ENCODE measurements around the gene SEMA6B.
"Not testable (repeated sequence)": the region's sequence is repeated elsewhere in the genome, so short reads cannot be mapped to it uniquely, and the experiment has no call there.

Gene SEMA6B

DNA sequence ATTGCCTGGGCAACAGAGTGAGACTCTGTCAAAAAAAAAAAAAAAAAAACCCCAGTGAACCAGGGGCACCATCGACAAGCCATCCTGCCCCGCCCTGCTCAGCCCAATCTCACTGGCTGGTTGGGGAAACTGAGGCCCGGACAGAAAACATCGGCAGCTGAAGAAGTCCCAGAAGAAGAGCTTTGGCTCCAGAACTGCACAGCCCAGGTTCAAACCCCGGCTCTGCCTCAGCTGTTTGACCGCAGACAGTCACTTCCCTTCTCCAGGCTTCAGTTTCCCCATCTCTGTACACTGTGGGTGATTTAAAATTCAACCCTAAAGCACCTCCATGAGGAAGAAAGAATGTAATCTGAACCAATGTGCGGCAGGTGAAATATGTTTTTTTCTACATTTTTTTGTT is 9.4 kb upstream of the SEMA6B start:
- no peak overlapping the region for H3K27ac Mint-ChIP-seq
- H3K27me3 Mint-ChIP-seq: peaks cover 49% of the 10 kb centered on the region
- peaks cover 9% of the 10 kb centered on the region for H3K4me1 Mint-ChIP-seq
- H3K9me3 Mint-ChIP-seq: no peaks in the 10 kb centered on the region
- ATAC-seq: no peak
- H3K36me3 Mint-ChIP-seq: no peaks in the 10 kb centered on the region
- no peak overlapping the region for H3K4me3 Mint-ChIP-seq

DNA sequence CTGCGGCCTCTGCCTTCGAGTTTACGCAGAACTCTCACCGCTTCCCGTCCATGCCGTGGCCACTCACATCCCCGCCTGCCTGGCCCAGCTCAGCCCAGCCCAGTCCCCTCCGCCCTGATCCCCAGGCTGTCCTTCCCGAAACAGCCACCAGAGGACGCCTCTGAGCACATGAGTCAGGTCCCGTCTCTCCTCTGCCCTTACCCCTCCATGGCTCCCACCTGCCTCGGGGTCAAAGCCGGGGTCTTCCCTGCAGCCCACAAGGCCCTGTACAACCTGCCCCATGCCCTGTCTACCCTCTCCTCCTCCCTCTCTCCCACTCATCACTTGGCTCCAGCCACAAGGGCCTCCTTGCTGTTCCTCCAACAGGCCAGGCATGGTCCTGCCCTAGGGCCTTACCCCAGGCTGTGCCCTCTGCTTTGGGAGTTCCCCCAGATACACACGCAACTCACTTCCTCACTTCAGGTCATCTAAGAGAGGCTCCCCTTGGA is 8.1 kb upstream of the SEMA6B start:
- Mint-ChIP-seq H3K4me3 (no peak overlapping the region), H3K36me3 (no peaks in the 10 kb centered on the region), H3K4me1 (peaks cover 10% of the 10 kb centered on the region), H3K27me3 (peaks cover 44% of the 10 kb centered on the region), H3K27ac (no peak overlapping the region), H3K9me3 (no peaks in the 10 kb centered on the region)
- peak; percentile 56 for ATAC-seq

DNA sequence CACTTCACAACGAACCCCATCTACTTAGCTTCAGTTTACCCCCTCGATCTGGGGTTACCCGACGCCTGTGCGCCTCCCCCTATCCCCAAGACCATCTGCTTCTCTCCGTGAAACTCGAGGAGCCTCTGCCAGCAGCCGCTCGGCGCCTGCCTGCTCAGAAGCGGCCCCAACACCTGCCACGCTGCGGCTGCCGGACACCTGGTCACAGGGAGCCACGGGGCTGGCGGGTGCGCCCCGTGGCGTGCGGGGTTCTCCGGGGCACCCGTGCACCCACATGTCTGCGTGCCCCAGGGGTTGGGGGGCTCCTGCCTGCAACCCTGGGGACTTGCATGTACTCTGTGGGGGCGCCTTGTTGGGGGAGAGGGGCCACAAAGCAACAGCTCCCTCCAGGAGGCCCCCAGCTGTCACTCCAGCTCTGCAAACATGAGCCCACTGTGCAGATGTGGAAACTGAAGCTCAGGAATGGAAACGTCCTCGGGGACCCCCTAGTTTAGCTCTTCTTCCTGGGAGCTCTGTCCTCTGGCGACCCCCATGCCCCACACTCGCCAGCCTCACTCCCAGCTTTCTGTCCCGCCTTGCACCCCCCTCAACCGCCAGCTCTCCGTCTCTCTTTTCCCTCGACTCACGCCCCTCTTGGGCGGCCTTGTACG is 7.0 kb upstream of the SEMA6B start:
- Mint-ChIP-seq H3K4me3 (no peak overlapping the region), H3K9me3 (no peaks in the 10 kb centered on the region)

DNA sequence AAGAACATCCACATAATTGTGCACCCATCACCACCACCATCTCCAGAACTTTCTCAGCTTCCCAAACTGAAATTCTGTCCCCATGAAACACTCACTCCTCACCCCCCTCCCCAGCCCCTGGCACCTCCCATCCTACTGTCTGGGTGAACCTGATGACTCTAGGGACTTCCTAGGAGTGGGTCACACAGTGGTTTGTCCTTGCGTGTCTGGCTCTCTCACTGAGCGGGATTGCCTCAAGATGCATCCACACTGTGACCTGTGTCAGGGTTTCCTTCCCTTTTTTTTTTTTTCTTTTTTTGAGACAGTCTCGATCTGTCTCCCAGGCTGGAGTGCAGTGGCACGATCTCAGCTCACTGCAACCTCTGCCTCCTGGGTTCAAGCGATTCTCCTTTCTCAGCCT is 4.1 kb upstream of the SEMA6B start:
- H3K36me3 Mint-ChIP-seq, H3K4me3 Mint-ChIP-seq, H3K9me3 Mint-ChIP-seq, H3K27ac Mint-ChIP-seq: not testable (repeated sequence)
- Mint-ChIP-seq H3K27me3 (peaks cover 45% of the 10 kb centered on the region), H3K4me1 (peaks cover 19% of the 10 kb centered on the region)
- ATAC-seq: peak; percentile 51

More for the DNA sequence above, 7.0 kb upstream of the SEMA6B start:
- H3K4me1 Mint-ChIP-seq: peaks cover 19% of the 10 kb centered on the region
- H3K27me3 Mint-ChIP-seq: peaks cover 44% of the 10 kb centered on the region
- no peak overlapping the region for H3K27ac Mint-ChIP-seq
- ATAC-seq: no peak
- no peaks in the 10 kb centered on the region for H3K36me3 Mint-ChIP-seq

DNA sequence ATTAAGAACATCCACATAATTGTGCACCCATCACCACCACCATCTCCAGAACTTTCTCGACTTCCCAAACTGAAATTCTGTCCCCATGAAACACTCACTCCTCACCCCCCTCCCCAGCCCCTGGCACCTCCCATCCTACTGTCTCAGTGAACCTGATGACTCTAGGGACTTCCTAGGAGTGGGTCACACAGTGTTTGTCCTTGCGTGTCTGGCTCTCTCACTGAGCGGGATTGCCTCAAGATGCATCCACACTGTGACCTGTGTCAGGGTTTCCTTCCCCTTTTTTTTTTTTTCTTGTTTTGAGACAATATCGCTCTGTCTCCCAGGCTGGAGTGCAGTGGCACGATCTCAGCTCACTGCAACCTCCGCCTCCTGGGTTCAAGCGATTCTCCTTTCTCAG is 2.6 kb upstream of the SEMA6B start:
- not testable (repeated sequence) for H3K27ac Mint-ChIP-seq, H3K4me3 Mint-ChIP-seq
- ATAC-seq: peak; percentile 65

DNA sequence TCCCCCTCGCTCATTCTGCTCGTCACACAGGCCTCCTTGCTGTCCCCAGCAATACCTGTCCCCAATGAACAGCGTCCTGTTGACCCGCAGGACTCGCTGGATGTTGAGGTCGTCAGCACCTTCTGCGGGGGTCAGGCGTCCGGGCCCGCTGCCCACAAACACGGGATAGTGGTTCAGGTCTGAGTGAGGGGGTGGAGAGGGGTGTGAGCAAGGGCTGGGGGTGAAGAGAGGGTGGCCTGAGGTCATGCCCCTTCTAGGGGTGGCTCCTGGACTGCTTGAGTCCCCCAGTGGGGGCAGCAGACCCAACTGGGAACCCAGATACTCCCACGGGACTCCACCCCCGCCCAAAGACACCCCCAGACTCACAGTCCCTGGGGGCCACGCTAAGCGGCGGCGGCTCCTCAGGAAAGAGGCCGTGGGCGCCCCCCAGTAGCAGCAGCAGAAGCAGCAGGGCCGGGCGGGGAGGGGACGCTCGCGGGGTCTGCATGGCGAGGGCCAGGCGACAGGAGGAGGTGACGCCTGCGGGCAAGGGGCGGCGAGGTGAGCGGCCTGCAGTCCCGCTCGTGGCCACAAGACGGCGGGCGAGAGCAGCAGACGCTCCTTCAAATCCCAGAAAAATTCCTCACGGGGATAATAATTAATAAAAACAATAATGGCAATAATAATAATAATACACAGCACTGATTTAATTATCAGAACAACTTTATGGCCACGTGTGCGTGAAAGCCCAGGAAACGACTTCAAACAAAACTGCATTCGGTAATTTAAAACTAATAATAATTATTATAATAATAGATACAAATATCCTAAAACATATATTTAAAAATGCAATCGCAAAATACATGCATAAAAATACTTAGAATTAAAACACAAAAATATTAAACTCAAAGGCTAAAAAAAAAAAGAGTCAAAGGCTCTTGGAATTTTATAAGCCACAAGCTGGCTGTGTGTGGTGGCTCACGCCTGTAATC is 1.2 kb downstream of the SEMA6B start:
- ATAC-seq: no peak
- H3K4me1 Mint-ChIP-seq: peaks cover 22% of the 10 kb centered on the region

More for the DNA sequence above, 2.6 kb upstream of the SEMA6B start:
- Mint-ChIP-seq H3K4me1 (peaks cover 15% of the 10 kb centered on the region), H3K27me3 (peaks cover 41% of the 10 kb centered on the region)
- H3K9me3 Mint-ChIP-seq, H3K36me3 Mint-ChIP-seq: not testable (repeated sequence)

DNA sequence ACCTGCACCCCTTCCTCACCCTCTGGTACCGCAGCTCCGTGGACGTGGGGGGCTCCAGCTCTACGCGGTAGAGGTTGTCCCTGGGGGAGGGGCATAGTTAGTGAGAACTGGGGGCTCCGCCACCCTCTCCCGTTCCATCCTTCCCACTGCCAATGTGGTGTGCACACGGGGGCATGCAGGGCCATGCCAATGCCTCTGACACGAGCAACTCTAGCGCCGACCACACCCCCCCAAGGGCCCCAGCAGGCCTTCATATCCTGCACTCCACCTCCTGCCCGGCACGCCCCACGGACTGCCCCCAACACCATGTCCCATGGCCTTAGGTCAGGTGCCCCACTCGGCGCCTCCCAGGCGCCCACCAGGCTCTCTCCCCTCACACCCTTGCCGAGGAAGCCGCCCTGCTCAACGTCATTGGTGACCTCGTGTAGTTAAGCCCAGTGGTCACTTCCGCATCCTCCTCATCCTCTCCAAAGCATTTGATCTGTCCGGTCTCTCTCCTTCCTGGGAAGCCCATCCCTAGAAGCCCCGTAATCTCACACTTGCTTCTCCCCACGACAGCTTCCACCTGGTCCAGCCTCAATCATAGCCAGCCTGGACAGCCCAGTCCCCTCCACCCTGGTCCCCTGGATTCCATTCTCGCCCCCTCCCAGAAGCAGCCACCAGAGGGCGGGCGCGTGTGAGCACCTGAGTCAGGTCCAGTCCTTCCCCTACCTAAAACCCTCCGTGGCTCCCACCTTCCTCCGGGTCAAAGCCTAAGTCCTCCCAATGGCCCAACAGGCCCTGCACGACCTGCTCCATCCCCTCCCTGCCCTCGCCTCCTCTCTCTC is 2.1 kb downstream of the SEMA6B start:
- H3K27me3 Mint-ChIP-seq: peaks cover 48% of the 10 kb centered on the region
- H3K27ac Mint-ChIP-seq: no peak overlapping the region
- no peak overlapping the region for H3K4me3 Mint-ChIP-seq
- peaks cover 11% of the 10 kb centered on the region for H3K9me3 Mint-ChIP-seq
- H3K4me1 Mint-ChIP-seq: peaks cover 18% of the 10 kb centered on the region
- H3K36me3 Mint-ChIP-seq: no peaks in the 10 kb centered on the region
- peak; percentile 15 for ATAC-seq

More for the DNA sequence above, 1.2 kb downstream of the SEMA6B start:
- H3K4me3 Mint-ChIP-seq: no peak overlapping the region
- no peak overlapping the region for H3K27ac Mint-ChIP-seq
- H3K9me3 Mint-ChIP-seq: peaks cover 5% of the 10 kb centered on the region
- no peaks in the 10 kb centered on the region for H3K36me3 Mint-ChIP-seq
- peaks cover 39% of the 10 kb centered on the region for H3K27me3 Mint-ChIP-seq

DNA sequence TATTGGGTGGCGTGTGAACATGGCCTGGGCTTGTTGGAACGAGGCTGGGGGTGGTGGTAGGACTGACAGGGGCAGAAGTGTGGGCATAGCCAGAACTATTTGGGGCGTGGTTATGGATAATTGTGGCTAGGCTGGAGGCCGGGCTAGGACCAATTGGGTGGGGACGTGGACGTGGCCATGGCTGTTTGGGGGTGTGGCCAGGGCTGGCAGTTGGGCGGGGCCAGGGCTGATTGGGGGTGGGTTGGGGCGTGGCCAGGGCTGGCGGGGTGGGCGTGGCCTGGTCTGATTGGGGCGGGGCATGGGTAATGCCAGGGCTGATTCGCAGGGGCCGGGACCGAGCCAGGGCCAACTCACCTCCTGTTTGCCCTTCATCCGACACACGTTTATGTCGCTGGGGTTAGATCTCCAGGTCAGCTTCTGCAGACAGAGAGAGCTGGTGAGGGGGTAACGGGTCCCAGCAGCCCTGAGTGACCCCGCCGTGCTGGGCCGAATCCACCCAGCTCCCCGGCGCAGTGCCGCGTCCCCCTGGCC is 2.8 kb downstream of the SEMA6B start:
- no peaks in the 10 kb centered on the region for H3K36me3 Mint-ChIP-seq
- peaks cover 12% of the 10 kb centered on the region for H3K4me1 Mint-ChIP-seq

DNA sequence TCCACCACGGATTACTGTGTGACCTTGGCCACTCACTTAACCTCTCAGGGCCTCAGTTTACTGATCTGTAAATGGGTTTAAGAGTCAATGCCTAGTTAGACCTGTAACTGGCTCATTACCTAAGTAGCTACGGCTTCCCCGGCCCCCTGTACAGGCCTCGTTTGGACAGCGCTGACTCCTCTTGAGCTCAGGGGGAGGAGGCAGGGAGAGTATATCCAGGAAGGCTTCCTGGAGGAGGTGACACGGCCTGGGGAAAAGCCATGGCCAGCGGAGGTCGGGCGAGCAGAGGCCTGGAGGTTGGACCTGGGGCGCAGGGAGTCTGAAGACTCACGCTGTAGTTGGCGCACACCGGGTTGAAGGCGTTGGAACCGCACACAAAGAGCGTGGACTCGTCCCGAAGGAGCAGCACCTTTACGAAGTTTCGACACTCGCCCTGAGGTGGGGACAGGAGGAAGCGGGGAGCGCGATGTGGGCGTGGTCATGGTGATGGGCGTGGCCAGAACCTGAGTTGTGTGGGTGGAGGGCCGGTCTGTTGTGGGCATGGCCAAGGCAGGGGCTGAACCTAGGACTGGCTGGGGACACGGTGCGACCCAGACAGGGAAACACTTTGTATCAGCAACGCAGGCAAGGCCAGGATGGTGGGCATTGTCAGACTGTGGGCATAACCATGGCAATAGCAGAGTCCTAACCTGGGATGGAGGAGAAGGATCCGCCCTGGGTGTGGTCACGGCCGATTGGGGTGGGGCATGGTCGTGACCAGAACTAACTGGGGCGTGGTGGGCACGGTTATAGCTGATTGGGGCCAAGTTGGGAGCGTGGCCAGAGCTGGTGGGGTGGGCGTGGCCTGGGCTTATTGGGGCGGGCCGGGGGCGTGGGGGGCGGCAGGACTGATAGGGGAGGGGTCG is 3.6 kb downstream of the SEMA6B start:
- peaks cover 58% of the 10 kb centered on the region for H3K27me3 Mint-ChIP-seq
- no peak overlapping the region for H3K27ac Mint-ChIP-seq
- ATAC-seq: no peak
- H3K4me3 Mint-ChIP-seq: no peak overlapping the region
- peaks cover 12% of the 10 kb centered on the region for H3K4me1 Mint-ChIP-seq
- H3K9me3 Mint-ChIP-seq: peaks cover 14% of the 10 kb centered on the region
- H3K36me3 Mint-ChIP-seq: no peaks in the 10 kb centered on the region

More for the DNA sequence above, 2.8 kb downstream of the SEMA6B start:
- Mint-ChIP-seq H3K9me3 (peaks cover 14% of the 10 kb centered on the region), H3K27ac (no peak overlapping the region), H3K4me3 (no peak overlapping the region), H3K27me3 (peaks cover 55% of the 10 kb centered on the region)
- ATAC-seq: peak; percentile 35

DNA sequence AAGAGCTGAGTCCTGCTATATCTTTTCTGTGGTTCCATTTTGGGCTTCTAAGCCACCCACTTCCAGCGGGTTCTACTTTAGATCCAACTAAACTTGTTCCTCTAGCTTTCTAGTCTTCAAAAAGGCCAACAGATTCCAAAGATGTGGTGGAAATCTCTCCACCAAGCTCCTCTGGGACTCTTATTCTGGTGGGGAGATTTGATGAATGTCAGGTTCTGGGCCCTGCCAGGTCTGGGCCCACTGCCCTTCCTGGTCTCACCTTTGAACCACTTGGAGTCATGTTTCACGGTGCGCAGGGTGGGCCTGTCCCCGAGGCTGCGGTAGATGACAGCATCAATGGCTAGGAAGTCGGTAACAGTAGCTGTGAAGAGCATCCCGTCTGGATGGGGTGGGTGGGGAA is 4.8 kb downstream of the SEMA6B start:
- peaks cover 12% of the 10 kb centered on the region for H3K4me1 Mint-ChIP-seq
- H3K27ac Mint-ChIP-seq: no peak overlapping the region
- peaks cover 14% of the 10 kb centered on the region for H3K9me3 Mint-ChIP-seq
- H3K4me3 Mint-ChIP-seq: no peak overlapping the region
- peaks cover 55% of the 10 kb centered on the region for H3K27me3 Mint-ChIP-seq
- no peak for ATAC-seq
- no peaks in the 10 kb centered on the region for H3K36me3 Mint-ChIP-seq

DNA sequence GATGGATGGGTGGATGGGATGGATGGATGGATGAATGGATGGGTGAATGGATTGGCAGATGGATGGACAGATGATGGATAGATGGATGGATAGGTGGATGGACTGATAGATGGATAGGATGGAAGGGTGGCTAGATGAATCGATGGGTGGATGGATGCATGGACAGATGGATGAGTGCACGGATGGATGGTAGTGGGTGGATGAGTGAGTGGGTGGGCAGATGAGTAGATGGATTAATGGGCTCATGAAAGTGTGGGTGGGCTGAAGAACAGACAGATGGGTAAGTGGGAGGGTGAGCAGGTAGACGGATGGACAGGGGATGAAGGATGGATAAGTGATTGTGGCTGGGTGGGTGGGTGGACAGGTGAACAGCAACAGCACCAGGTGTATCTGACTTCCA is 5.7 kb downstream of the SEMA6B start:
- Mint-ChIP-seq H3K36me3 (no peaks in the 10 kb centered on the region), H3K27ac (no peak overlapping the region), H3K4me1 (peaks cover 12% of the 10 kb centered on the region), H3K27me3 (peaks cover 61% of the 10 kb centered on the region), H3K9me3 (peaks cover 14% of the 10 kb centered on the region), H3K4me3 (no peak overlapping the region)
- ATAC-seq: no peak

DNA sequence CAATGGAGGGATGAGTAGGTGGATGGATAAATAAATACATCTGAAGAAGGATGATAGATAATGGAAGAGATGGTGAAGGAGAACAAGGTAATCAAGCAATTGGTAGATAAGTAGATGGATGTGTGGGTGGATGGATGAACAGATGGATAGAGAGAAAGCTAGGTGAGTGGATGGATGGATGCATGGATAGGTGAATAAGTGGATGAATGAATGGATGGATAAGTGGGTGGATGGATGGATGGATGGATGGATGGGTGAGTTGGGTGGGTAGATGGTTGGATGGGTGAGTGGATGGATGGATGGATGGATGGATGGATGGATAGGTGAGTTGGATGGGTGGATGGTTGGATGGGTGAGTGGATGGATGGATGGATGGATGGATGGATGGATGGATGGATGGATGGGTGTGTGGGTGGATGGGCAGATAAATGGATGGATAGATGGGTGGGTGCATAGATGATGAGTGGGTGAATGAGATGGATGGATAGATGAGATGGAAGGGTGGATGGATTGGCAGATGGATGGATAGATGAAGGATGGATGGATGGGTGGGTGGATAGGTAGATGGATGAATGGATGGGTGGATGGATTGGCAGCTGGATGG is 6.3 kb downstream of the SEMA6B start:
- Mint-ChIP-seq H3K4me3 (no peak overlapping the region), H3K9me3 (peaks cover 14% of the 10 kb centered on the region), H3K27me3 (peaks cover 63% of the 10 kb centered on the region), H3K4me1 (peaks cover 12% of the 10 kb centered on the region), H3K36me3 (no peaks in the 10 kb centered on the region), H3K27ac (no peak overlapping the region)
- no peak for ATAC-seq

DNA sequence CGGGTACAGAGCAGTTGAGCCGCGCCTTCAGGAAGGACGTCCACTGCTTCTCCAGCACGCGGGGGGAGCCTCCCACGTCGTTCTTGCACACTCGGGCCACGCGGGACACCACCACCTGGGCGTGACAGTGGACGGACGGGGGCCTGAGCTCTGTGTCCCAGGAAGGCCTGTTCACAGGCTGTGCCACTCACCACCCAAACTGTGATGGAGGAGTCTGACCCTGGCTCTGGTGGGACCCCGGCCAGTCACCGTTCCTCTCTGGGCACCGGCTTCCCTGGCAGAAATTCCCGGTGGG is 7.0 kb downstream of the SEMA6B start:
- no peak for ATAC-seq
- no peak overlapping the region for H3K27ac Mint-ChIP-seq
- H3K9me3 Mint-ChIP-seq: peaks cover 14% of the 10 kb centered on the region
- peaks cover 9% of the 10 kb centered on the region for H3K4me1 Mint-ChIP-seq
- H3K4me3 Mint-ChIP-seq: no peak overlapping the region
- peaks cover 59% of the 10 kb centered on the region for H3K27me3 Mint-ChIP-seq
- H3K36me3 Mint-ChIP-seq: no peaks in the 10 kb centered on the region
